HG03159 (cell line): ENCODE results near the gene CAPN7.

Experiments used
- ATAC-seq: cut with Tn5 transposase; IDR thresholded peaks from one replicate; pipeline ENCODE4 v1.9.1; 2021; ENCODE audit warnings: mild to moderate bottlenecking, moderate library complexity; ENCODE audit not compliant: unreplicated experiment

CAPN7 gene

GRCh38 chr3:15294929-15295328 lies 88.9 kb downstream of the CAPN7 start:
- ATAC-seq, result no peak

- ATAC-seq, result no peak
Measured at GRCh38 chr3:15295506-15295905, 89.5 kb downstream of the CAPN7 start.

GRCh38 chr3:15297608-15298350 lies 91.7 kb downstream of the CAPN7 start:
- ATAC-seq, result no peak

- no peak for ATAC-seq
Measured at GRCh38 chr3:15298504-15298903, 92.5 kb downstream of the CAPN7 start.

GRCh38 chr3:15299036-15299435 lies 93.0 kb downstream of the CAPN7 start:
- ATAC-seq, result no peak

- no peak for ATAC-seq
Measured at GRCh38 chr3:15300323-15301078, 94.5 kb downstream of the CAPN7 start.

- no peak for ATAC-seq
Measured at GRCh38 chr3:15301761-15302160, 95.7 kb downstream of the CAPN7 start.
